Right ventricle myocardium superior (tissue), 1 donor: ENCODE results near the gene P3H3. TPM values are rescaled to one million over a fixed set of nuclear protein-coding genes. Genes with fewer than 3 reads are reported as not detected.

Experiments used
- ATAC-seq: fragments of 200-7000 bp; cut with Tn5 transposase; one replicate; pipeline ENCODE4 v1.9.1; 2020; ENCODE audit warnings: mild to moderate bottlenecking; ENCODE audit not compliant: poor library complexity
- DNase-seq: peaks from one replicate; pipeline ENCODE4 v3.0.0-alpha.2; 2020
- intact Hi-C: fragments of 100-400 bp; cut with DNase I; formaldehyde crosslinking; loops from one replicate; pipeline ENCODE4 v1.11.2; 2022
- long read RNA-seq: library from polyadenylated mRNA; unstranded; transcript quantifications from one replicate; pipeline ENCODE4 v2.0.0, GENCODE V29; 2021
- total RNA-seq: library from RNA; stranded (reverse); fragmentation: NEBNext Ultra II Directional; extraction: Animal tissue kit (Norgen Biotek cat#: 25700); gene quantifications from one replicate; pipeline ENCODE4 v1.2.1, GENCODE V29; 2021
- donor health status: DM: no; HTN: yes; CAD: no; lungs with severe emphysema.

P3H3 gene
- 10.0 TPM for total RNA-seq
- long read RNA-seq, transcript P3H3-201 (15 exons, 2,632 nt), result major isoform, 5 of 13 reads
- long read RNA-seq, partial matches to known transcripts, result 2 of 13 reads
- long read RNA-seq, other reads (novel, unspliced or antisense), result 6 of 13 reads

- peak; percentile 33 for ATAC-seq
- intact Hi-C loops, result loop anchor here (5.0 kb wide), 2 partner anchors 76 to 91 kb away; partner anchors contain the start of gene MLF2
- peak; percentile 58 for DNase-seq
Observed at GRCh38 chr12:6827982-6828780, at the start of gene P3H3. Gene P3H3 (plus strand): TSS chr12:6828407. CDS start chr12:6828441, 34 bp downstream.

GRCh38 chr12:6778574-6779550 lies 49.3 kb upstream of the P3H3 start:
- ATAC-seq, result peak; percentile 98
- peak; percentile 96 for DNase-seq
- intact Hi-C loops, result loop anchor here (2.0 to 5.0 kb wide), 2 partner anchors 26 to 42 kb away; partner anchors contain the start of gene MLF2

DNA sequence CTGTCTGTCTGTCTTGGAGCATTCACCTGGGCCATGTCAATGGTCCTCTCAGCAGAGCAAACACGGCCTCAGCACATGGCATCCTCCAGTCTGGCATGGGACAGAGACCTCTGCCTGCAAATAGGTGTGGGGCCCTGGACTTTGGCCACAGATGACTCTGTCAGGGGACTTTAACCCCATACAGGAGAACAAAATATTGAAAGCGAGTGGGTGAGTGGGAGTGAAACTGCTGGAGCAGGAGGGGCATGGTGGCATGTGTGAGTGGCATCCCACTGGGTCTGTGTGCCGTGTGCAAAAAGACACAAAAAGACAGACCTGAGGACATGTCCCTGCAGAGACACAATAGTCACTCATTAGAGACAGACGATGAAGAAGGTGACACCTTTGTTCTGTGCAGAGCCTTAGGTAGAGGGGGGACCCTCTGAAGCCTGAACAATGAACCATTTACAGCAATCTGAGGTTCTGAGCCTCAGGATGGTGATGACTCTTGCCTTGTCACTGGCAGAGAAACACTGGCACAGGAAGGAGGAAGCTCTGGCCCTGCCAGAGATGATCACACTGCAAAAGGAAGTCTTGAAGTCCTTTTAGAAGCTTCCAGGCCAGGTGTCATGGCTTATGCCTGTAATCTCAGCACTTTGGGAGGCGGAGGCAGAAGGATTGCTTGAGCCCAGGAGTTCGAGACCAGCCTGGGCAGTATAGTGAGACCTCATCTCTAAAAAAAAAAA lies 48.3 kb upstream of the P3H3 start:
- intact Hi-C loops, result loop anchor here (2.0 to 5.0 kb wide), 2 partner anchors 27 to 43 kb away; partner anchors contain the start of gene MLF2
- ATAC-seq, result no peak

GRCh38 chr12:6780573-6780972 lies 47.6 kb upstream of the P3H3 start:
- ATAC-seq, result no peak
- intact Hi-C loops, result no loop called here

More for the DNA sequence above, 48.3 kb upstream of the P3H3 start:
- DNase-seq, result no peak

GRCh38 chr12:6782119-6782518 lies 46.1 kb upstream of the P3H3 start:
- no peak for ATAC-seq
- intact Hi-C loops, result no loop called here
- DNase-seq, result no peak

More at GRCh38 chr12:6780573-6780972, 47.6 kb upstream of the P3H3 start:
- no peak for DNase-seq

- ATAC-seq (no peak), DNase-seq (no peak)
- intact Hi-C loops, result no loop called here
Observed at GRCh38 chr12:6782850-6783566, 45.2 kb upstream of the P3H3 start.

- ATAC-seq (no peak), DNase-seq (no peak)
- intact Hi-C loops, result no loop called here
Observed at GRCh38 chr12:6783828-6784227, 44.4 kb upstream of the P3H3 start.

- ATAC-seq (no peak), DNase-seq (no peak)
- intact Hi-C loops, result no loop called here
Observed at GRCh38 chr12:6784296-6784695, 43.9 kb upstream of the P3H3 start.

GRCh38 chr12:6784761-6785160 lies 43.4 kb upstream of the P3H3 start:
- intact Hi-C loops, result no loop called here
- no peak for ATAC-seq

DNA sequence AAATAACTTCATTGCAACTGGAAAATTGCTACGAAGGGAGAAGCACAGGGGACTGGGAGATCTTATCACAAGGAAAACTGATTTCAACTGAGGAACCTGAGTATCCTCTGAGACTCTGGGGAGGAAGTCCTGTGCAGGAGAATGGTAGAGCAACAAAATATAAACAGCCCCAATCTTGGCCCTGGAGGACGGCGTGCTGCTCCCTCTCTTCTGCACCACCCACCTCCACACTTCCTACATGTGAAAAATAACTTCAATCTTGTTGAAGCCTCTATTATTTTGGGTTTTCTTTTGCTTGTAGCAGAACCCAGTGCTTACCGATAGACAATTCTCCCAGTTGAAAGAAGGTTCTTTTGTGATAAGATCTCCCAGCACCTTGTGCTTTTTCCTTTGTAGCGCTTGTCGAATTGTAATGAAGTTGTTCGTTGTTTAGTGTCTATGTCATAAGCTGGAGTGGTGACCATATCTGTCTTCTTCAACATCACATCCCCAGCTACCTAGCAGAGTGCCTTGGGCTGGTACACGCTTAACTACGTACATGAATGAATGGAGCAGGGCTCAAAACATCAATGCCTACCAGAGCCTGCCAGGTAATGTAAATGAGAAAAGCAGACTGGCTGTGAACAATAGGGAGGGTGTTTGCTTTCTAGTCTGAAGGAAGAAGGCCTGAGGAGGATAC lies 41.7 kb upstream of the P3H3 start:
- DNase-seq (no peak), ATAC-seq (no peak)
- intact Hi-C loops, result no loop called here

More at GRCh38 chr12:6784761-6785160, 43.4 kb upstream of the P3H3 start:
- no peak for DNase-seq

- no peak for ATAC-seq
- no peak for DNase-seq
- intact Hi-C loops, result no loop called here
Observed at GRCh38 chr12:6787309-6787708, 40.9 kb upstream of the P3H3 start.

DNA sequence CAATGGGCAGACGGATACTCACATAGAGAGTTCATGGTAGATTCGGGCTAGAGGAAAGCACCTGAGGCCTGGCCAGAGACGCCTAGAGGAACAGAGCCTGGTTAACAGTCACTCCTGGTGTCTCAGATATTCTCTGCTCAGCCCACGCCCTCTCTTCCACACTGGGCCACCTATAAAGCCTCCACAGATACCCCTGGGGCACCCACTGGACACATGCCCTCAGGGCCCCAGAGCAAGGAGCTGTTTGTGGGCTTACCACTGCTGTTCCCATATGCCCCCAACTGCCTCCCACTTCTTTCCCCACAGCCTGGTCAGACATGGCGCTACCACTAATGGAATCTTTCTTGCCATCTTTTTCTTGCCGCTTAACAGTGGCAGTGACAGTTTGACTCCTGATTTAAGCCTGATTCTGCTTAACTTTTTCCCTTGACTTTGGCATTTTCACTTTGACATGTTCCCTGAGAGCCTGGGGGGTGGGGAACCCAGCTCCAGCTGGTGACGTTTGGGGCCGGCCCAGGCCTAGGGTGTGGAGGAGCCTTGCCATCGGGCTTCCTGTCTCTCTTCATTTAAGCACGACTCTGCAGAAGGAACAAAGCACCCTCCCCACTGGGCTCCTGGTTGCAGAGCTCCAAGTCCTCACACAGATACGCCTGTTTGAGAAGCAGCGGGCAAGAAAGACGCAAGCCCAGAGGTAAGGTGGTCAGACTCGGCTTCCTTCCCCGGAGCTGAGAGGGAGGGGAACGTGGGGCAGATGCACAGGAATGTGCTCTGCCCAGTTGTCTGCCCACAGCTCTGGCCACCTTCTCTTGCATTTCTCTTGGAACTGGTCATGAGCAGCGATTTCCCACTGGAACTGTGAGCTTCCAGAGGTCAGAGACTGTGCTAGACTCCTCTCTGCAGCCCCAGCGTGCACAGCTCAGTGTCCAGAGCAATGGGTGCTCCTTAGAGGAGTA lies 39.0 kb upstream of the P3H3 start, which contains the start of gene CD4:
TSS of gene CD4 (plus strand) at position 557 of the 953 bp plus-strand sequence. CDS start 10,611 bp downstream, outside the sequence.
- ATAC-seq (peak; percentile 76), DNase-seq (peak; percentile 87)
- intact Hi-C loops, result no loop called here

GRCh38 chr12:6790496-6791150 lies 37.6 kb upstream of the P3H3 start:
- intact Hi-C loops, result no loop called here
- ATAC-seq, result no peak
- DNase-seq, result no peak

DNA sequence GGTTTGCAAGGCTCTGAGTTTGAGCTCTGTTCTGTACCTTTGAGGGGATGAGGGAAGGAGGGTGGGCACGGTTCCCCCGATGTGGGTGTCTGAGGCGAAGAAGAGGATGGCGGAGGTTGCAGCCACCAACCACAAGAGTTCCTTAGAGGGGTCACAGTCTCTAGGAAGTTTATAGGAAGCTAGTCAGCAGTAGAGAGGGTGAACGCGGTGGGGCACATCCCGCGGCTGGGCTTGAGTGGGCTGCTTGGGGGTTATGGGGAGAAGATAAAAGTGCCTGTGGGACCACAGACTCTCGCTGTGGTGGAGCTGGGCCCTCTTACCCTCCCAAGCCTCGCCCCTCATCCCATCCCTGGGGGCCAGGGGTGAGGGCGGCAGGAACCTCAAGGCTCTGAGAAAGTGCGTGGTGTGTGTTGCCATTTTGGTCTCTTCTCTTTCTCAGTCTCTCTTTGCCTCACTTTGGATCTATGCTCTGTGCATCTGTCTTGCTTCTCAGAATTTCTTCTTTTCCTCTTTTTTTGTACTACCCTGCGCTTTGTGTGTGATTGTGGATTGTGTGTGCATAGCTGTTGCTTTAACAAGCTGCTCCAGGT lies 36.2 kb upstream of the P3H3 start:
- ATAC-seq (no peak), DNase-seq (no peak)
- intact Hi-C loops, result no loop called here

DNA sequence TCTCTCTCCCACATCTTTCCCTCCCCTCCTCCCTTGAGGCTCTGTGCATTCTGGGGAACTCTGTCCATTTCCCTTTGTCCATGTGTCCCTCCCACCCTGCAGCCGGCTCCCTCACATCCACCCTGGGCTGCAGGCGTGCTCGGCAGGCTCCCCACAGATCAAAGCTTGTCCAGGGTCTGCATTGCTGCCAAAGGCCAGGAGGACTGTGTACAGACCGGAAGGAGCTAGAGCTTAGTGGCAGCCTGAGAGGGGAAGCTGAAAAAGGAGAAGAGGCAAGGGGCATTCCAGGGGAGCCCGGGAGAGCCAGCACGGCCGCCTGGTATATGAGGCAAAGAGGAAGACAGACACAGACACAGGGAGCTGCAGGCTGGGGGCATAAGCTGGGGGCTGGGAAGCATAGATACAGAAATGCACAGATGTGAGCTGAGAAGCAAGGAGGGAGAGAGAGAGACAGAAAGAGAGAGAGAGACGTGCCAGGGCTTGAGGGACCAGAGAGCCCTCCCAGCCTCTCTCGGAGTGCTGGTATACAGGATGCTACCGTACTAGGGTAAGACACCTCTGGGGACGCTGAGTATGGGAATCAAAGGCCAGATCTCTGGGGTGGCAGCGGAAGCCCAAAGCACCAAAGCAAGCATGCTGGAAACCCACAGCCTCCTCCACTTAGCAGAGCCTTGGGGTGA lies 35.5 kb upstream of the P3H3 start:
- ATAC-seq (peak; percentile 59), DNase-seq (peak; percentile 73)
- intact Hi-C loops, result no loop called here
